GM23338 (cell line): ENCODE measurements around the gene DNAJC10. TPM values are rescaled to one million over a fixed set of nuclear protein-coding genes. Genes with fewer than 3 reads are reported as not detected.

Experiments
- ATAC-seq: fragments of 200-7000 bp; cut with Tn5 transposase; 3 replicates; pipeline ENCODE4 v1.9.1; 2020
- DNase-seq: peaks from one replicate; pipeline ENCODE4 v3.0.0-alpha.2; 2015; ENCODE audit warnings: low spot score
- H2AFZ ChIP-seq: fragments of 200-600 bp; sonication (generic); 2 replicates; pipeline ENCODE4 v1.8.0; 2016; ENCODE audit warnings: antibody characterized with exemption, mild to moderate bottlenecking, moderate library complexity
- H3F3A ChIP-seq: fragments of 200-600 bp; sonication (generic); replicated peaks from 2 replicates; pipeline ENCODE4 v1.8.0; 2017; ENCODE audit warnings: antibody characterized with exemption, mixed run types, low read depth
- H3K27ac ChIP-seq: fragments of 200-600 bp; sonication (generic); 2 replicates; pipeline ENCODE4 v1.6.1; 2016; ENCODE audit warnings: low read depth
- H3K27me3 ChIP-seq: fragments of 200-600 bp; sonication (generic); 2 replicates; pipeline ENCODE4 v1.8.0; 2016; ENCODE audit warnings: mild to moderate bottlenecking, mixed run types, moderate library complexity; ENCODE audit not compliant: insufficient read depth
- H3K36me3 ChIP-seq: fragments of 200-600 bp; sonication (generic); 2 replicates; pipeline ENCODE4 v1.8.0; 2016; ENCODE audit warnings: mild to moderate bottlenecking; ENCODE audit not compliant: insufficient read depth
- H3K4me1 ChIP-seq: fragments of 200-600 bp; sonication (generic); 2 replicates; pipeline ENCODE4 v1.8.0; 2016; ENCODE audit warnings: mild to moderate bottlenecking, moderate library complexity; ENCODE audit not compliant: insufficient read depth
- H3K4me2 ChIP-seq: fragments of 200-600 bp; sonication (generic); 2 replicates; pipeline ENCODE4 v1.7.1; 2017; ENCODE audit warnings: mixed run types
- H3K4me3 ChIP-seq: fragments of 200-600 bp; sonication (generic); 2 replicates; pipeline ENCODE4 v1.6.1; 2016; ENCODE audit warnings: mixed run types
- H3K79me2 ChIP-seq: fragments of 200-600 bp; sonication (generic); replicated peaks from 2 replicates; pipeline ENCODE4 v1.8.0; 2017; ENCODE audit warnings: mild to moderate bottlenecking; ENCODE audit not compliant: insufficient read depth
- H3K9me2 ChIP-seq: fragments of 200-600 bp; sonication (generic); 2 replicates; pipeline ENCODE4 v1.8.0; 2017; ENCODE audit not compliant: insufficient read depth
- H4K20me1 ChIP-seq: fragments of 200-600 bp; sonication (generic); replicated peaks from 2 replicates; pipeline ENCODE4 v1.8.0; 2017; ENCODE audit warnings: mild to moderate bottlenecking; ENCODE audit not compliant: insufficient read depth
- H3K27ac Mint-ChIP-seq: 2 replicates; pipeline ENCODE4 v1.8.0; 2020; ENCODE audit warnings: inconsistent platforms, mild to moderate bottlenecking, moderate library complexity, mixed read lengths
- H3K27me3 Mint-ChIP-seq: 3 replicates; pipeline ENCODE4 v1.8.0; 2022; ENCODE audit warnings: low read depth, mild to moderate bottlenecking, moderate library complexity, mixed read lengths, inconsistent platforms; ENCODE audit not compliant: insufficient read depth, poor library complexity
- H3K36me3 Mint-ChIP-seq: 3 replicates; pipeline ENCODE4 v1.8.0; 2021; ENCODE audit warnings: low read depth, mild to moderate bottlenecking, inconsistent platforms, moderate library complexity, mixed read lengths
- H3K4me1 Mint-ChIP-seq: 3 replicates; pipeline ENCODE4 v1.8.0; 2020; ENCODE audit warnings: mild to moderate bottlenecking, inconsistent platforms, mixed read lengths
- H3K4me3 Mint-ChIP-seq: 3 replicates; pipeline ENCODE4 v1.8.0; 2021; ENCODE audit warnings: moderate library complexity, mild to moderate bottlenecking, inconsistent platforms, mixed read lengths
- H3K9me3 Mint-ChIP-seq: 3 replicates; pipeline ENCODE4 v1.8.0; 2020; ENCODE audit warnings: moderate library complexity, mild to moderate bottlenecking, inconsistent platforms, mixed read lengths
- ETS1 ChIP-seq: IDR thresholded peaks from 2 replicates; pipeline ENCODE4 v1.6.1; 2016; ENCODE audit warnings: antibody characterized with exemption
- EZH2phosphoT487 ChIP-seq: fragments of 200-600 bp; sonication (generic); IDR thresholded peaks from one replicate; pipeline ENCODE4 v1.8.1; 2018; ENCODE audit warnings: antibody characterized with exemption; ENCODE audit not compliant: unreplicated experiment
- JUNB ChIP-seq: IDR thresholded peaks from one replicate; pipeline ENCODE4 v1.6.1; 2016; ENCODE audit warnings: antibody characterized with exemption; ENCODE audit not compliant: unreplicated experiment
- NANOG ChIP-seq: IDR thresholded peaks from 2 replicates; pipeline ENCODE4 v1.6.1; 2016; ENCODE audit warnings: antibody characterized with exemption, borderline replicate concordance
- POLR2AphosphoS5 ChIP-seq: IDR thresholded peaks from 2 replicates; pipeline ENCODE4 v1.6.1; 2016; ENCODE audit warnings: antibody characterized with exemption, low read depth
- REST ChIP-seq: IDR thresholded peaks from one replicate; pipeline ENCODE4 v1.6.1; 2018; ENCODE audit warnings: antibody characterized with exemption; ENCODE audit not compliant: unreplicated experiment
- STAT1 ChIP-seq: IDR thresholded peaks from one replicate; pipeline ENCODE4 v1.6.1; 2016; ENCODE audit warnings: antibody characterized with exemption; ENCODE audit not compliant: unreplicated experiment
- ZNF114 ChIP-seq: fragments of 250-450 bp; sonication (Bioruptor Pico); IDR thresholded peaks from 2 replicates; pipeline ENCODE4 v1.5.0; 2020; ENCODE audit warnings: mild to moderate bottlenecking, moderate library complexity
- ZNF462 ChIP-seq: fragments of 250-450 bp; sonication (Bioruptor Pico); IDR thresholded peaks from 2 replicates; pipeline ENCODE4 v1.5.0; 2020; ENCODE audit warnings: mild to moderate bottlenecking, moderate library complexity
- polyA plus RNA-seq: library from polyadenylated mRNA; unstranded; fragments of >200 nt; fragmentation: Nextera tagmentation; extraction: Ambion mirVana; gene quantifications from 2 replicates; pipeline ENCODE4 v1.2.1, GENCODE V29; 2016
- total RNA-seq: library from RNA; depleted of rRNA; stranded (reverse); fragments of >200 nt; shearing (Covaris generic); gene quantifications from 2 replicates; pipeline ENCODE4 v1.2.3, GENCODE V29; 2014

DNAJC10 gene
- total and polyA plus RNA-seq, 2 experiments from 2014 or later = 41.9 to 83.1 TPM

- Mint-ChIP-seq H3K4me3 (no peak overlapping the region), H3K4me1 (peaks cover 12% of the 10 kb centered on the region; the same call in 2 of the 3 replicates), H3K27me3 (no peaks in the 10 kb centered on the region), H3K36me3 (no peaks in the 10 kb centered on the region), H3K9me3 (no peaks in the 10 kb centered on the region), H3K27ac (no peak overlapping the region)
- Histone ChIP-seq H3K36me3 (no peaks in the 10 kb centered on the region), H3F3A (no peaks in the 10 kb centered on the region), H2AFZ (no peak overlapping the region), H4K20me1 (no peaks in the 10 kb centered on the region), H3K4me3 (no peak overlapping the region), H3K4me2 (no peak overlapping the region), H3K27me3 (no peaks in the 10 kb centered on the region), H3K79me2 (no peaks in the 10 kb centered on the region), H3K9me2 (no peaks in the 10 kb centered on the region), H3K4me1 (no peaks in the 10 kb centered on the region), H3K27ac (no peak overlapping the region)
- no peak for ATAC-seq
- TF ChIP-seq JUNB (no peak), ZNF462 (CRISPR knock-in tag) (no peak), ETS1 (no peak), EZH2phosphoT487 (no peak), POLR2AphosphoS5 (no peak)
- DNase-seq = no peak
Observed at GRCh38 chr2:182798736-182799135, 82.7 kb downstream of the DNAJC10 start.

- DNase-seq (no peak), ATAC-seq (no peak)
- H3K9me3 Mint-ChIP-seq = no peaks in the 10 kb centered on the region
- no peak overlapping the region for H3K27ac Mint-ChIP-seq
- H2AFZ ChIP-seq = no peak overlapping the region
- no peaks in the 10 kb centered on the region for H3K36me3 ChIP-seq
- no peaks in the 10 kb centered on the region for H3F3A ChIP-seq
- peaks cover 8% of the 10 kb centered on the region; the same call in 2 of the 3 replicates for H3K4me1 Mint-ChIP-seq
- H3K27me3 ChIP-seq = no peaks in the 10 kb centered on the region
- TF ChIP-seq ETS1 (no peak), JUNB (no peak), NANOG (no peak), ZNF114 (no peak), REST (no peak), STAT1 (no peak)
- no peaks in the 10 kb centered on the region for H4K20me1 ChIP-seq
- H3K36me3 Mint-ChIP-seq = no peaks in the 10 kb centered on the region
- H3K79me2 ChIP-seq = no peaks in the 10 kb centered on the region
- H3K4me3 ChIP-seq = no peak overlapping the region
- no peak overlapping the region for H3K4me3 Mint-ChIP-seq
- no peak overlapping the region for H3K27ac ChIP-seq
- no peaks in the 10 kb centered on the region for H3K4me1 ChIP-seq
- no peaks in the 10 kb centered on the region for H3K27me3 Mint-ChIP-seq
- H3K9me2 ChIP-seq = no peaks in the 10 kb centered on the region
- no peak overlapping the region for H3K4me2 ChIP-seq
Observed at GRCh38 chr2:182804128-182804527, 88.1 kb downstream of the DNAJC10 start.
